Mesenchymal stem cell (in vitro differentiated cells and primary cell): ENCODE measurements around the gene MSS51.

Experiments
- DNase-seq: peaks from one replicate; pipeline ENCODE4 v3.0.0-alpha.2; 2013
- H2AFZ ChIP-seq: one replicate; pipeline ENCODE4 v1.6.1; 2013; ENCODE audit warnings: low read depth, mild to moderate bottlenecking, control low read depth, inconsistent platforms, low read length, moderate library complexity
- H2AK5ac ChIP-seq: 2 replicates; pipeline ENCODE4 v1.6.1; 2013; ENCODE audit warnings: low read length, moderate library complexity, mild to moderate bottlenecking, inconsistent platforms; ENCODE audit not compliant: severe bottlenecking
- H2BK120ac ChIP-seq: one replicate; pipeline ENCODE4 v1.6.1; 2013; ENCODE audit warnings: low read depth, mild to moderate bottlenecking, inconsistent platforms, low read length, moderate library complexity
- H2BK12ac ChIP-seq, 2 experiments: one replicate each; pipeline ENCODE4 v1.6.1; 2013; ENCODE audit warnings: inconsistent platforms in 2 of 2, low read length in 2 of 2, mild to moderate bottlenecking in 2 of 2, moderate library complexity in 2 of 2, control low read depth in 1 of 2
- H2BK15ac ChIP-seq: one replicate; pipeline ENCODE4 v1.6.1; 2013; ENCODE audit warnings: mild to moderate bottlenecking, low read depth, inconsistent platforms; ENCODE audit not compliant: poor library complexity, severe bottlenecking
- H2BK5ac ChIP-seq: 2 replicates; pipeline ENCODE4 v1.6.1; 2013; ENCODE audit warnings: low read depth, mild to moderate bottlenecking, low read length, control low read depth, inconsistent platforms; ENCODE audit not compliant: poor library complexity, severe bottlenecking
- H3K14ac ChIP-seq, 2 experiments: one replicate each; pipeline ENCODE4 v1.6.1; 2013; ENCODE audit warnings: inconsistent platforms in 2 of 2, low read length in 2 of 2, control low read depth in 1 of 2, mild to moderate bottlenecking in 1 of 2, moderate library complexity in 1 of 2
- H3K18ac ChIP-seq, 2 experiments: one replicate each; pipeline ENCODE4 v1.6.1; 2013; ENCODE audit warnings: inconsistent platforms in 2 of 2, low read length in 2 of 2, control low read depth in 1 of 2, low read depth in 1 of 2, mild to moderate bottlenecking in 1 of 2
- H3K23ac ChIP-seq, 2 experiments: one replicate each; pipeline ENCODE4 v1.6.1; 2013; ENCODE audit warnings: inconsistent platforms in 2 of 2, low read length in 2 of 2, mild to moderate bottlenecking in 2 of 2, moderate library complexity in 2 of 2, control low read depth in 1 of 2
- H3K27ac ChIP-seq: 2 replicates; pipeline ENCODE4 v1.5.1; 2013; ENCODE audit warnings: mild to moderate bottlenecking, moderate library complexity, low read length, control low read depth, inconsistent platforms; ENCODE audit not compliant: poor library complexity, severe bottlenecking
- H3K27me3 ChIP-seq, 2 experiments: 2 replicates each; pipeline versions ENCODE4 v1.6.1 to v1.7.0; 2013; ENCODE audit warnings: low read length in 2 of 2, mild to moderate bottlenecking in 2 of 2, moderate library complexity in 2 of 2, control low read depth in 1 of 2, inconsistent platforms in 1 of 2; ENCODE audit not compliant: control insufficient read depth in 1 of 2, insufficient read depth in 1 of 2
- H3K36me3 ChIP-seq, 2 experiments: 2 replicates each; pipeline versions ENCODE4 v1.6.1 to v1.7.0; 2013; ENCODE audit warnings: low read length in 2 of 2, control low read depth in 1 of 2, inconsistent platforms in 1 of 2, low read depth in 1 of 2, mild to moderate bottlenecking in 1 of 2; ENCODE audit not compliant: insufficient read depth in 2 of 2, control insufficient read depth in 1 of 2
- H3K4ac ChIP-seq, 2 experiments: one replicate each; pipeline ENCODE4 v1.6.1; 2013; ENCODE audit warnings: inconsistent platforms in 2 of 2, low read length in 2 of 2, mild to moderate bottlenecking in 2 of 2, moderate library complexity in 2 of 2, control low read depth in 1 of 2, low read depth in 1 of 2
- H3K4me1 ChIP-seq: 2 replicates; pipeline ENCODE4 v1.6.1; 2013; ENCODE audit warnings: low read depth, low read length, control low read depth; ENCODE audit not compliant: control insufficient read depth, insufficient read depth
- H3K4me2 ChIP-seq: 2 replicates; pipeline ENCODE4 v1.6.1; 2013; ENCODE audit warnings: low read length, mild to moderate bottlenecking, inconsistent platforms; ENCODE audit not compliant: poor library complexity, severe bottlenecking
- H3K4me3 ChIP-seq, 2 experiments: 2 replicates each; pipeline versions ENCODE4 v1.5.1 to v1.7.0; 2013; ENCODE audit warnings: low read length in 2 of 2, mild to moderate bottlenecking in 2 of 2, control low read depth in 1 of 2, low read depth in 1 of 2; ENCODE audit not compliant: insufficient read depth in 1 of 2
- H3K79me1 ChIP-seq: replicated peaks from 2 replicates; pipeline ENCODE4 v1.6.1; 2013; ENCODE audit warnings: mild to moderate bottlenecking, control low read depth, low read length, inconsistent platforms; ENCODE audit not compliant: poor library complexity, severe bottlenecking
- H3K9ac ChIP-seq: 2 replicates; pipeline ENCODE4 v1.7.0; 2013; ENCODE audit warnings: mild to moderate bottlenecking, low read length, moderate library complexity
- H3K9me3 ChIP-seq: 2 replicates; pipeline ENCODE4 v1.7.0; 2013; ENCODE audit warnings: mild to moderate bottlenecking, low read length; ENCODE audit not compliant: control insufficient read depth
- H4K8ac ChIP-seq: one replicate; pipeline ENCODE4 v1.6.1; 2013; ENCODE audit warnings: inconsistent platforms, mild to moderate bottlenecking, low read length, moderate library complexity
- H4K91ac ChIP-seq: one replicate; pipeline ENCODE4 v1.6.1; 2013; ENCODE audit warnings: mild to moderate bottlenecking, low read length, inconsistent platforms
- WGBS: methylation state at CpG from one replicate; pipeline ENCODE4 v1.1.7; 2013; ENCODE audit warnings: mixed read lengths; 5-methylcytosine and 5-hydroxymethylcytosine counted together

Gene MSS51

DNA sequence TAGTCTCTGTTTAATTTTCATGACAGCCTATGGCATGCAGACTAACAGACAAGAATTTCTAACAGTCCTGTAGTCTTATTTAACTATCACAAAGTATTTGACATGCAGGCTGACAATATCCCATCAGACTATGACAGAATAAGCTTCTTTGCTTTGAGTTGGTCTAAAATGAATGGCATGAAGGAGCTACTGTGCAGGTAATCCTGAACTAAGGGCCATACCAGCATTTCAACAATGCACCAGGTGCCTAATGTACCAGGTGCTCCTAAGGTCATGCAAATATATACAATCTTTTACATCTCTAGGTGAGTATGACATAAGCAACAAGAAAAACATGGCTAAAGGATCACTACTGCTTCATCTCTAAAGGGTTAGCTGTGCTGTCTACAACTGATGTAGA is 13.6 kb upstream of the MSS51 start:
- H2BK120ac ChIP-seq = no peak overlapping the region
- no peak overlapping the region for H3K27ac ChIP-seq
- H2AK5ac ChIP-seq = no peak overlapping the region
- no peak overlapping the region for H2BK12ac ChIP-seq
- no peak overlapping the region for H3K9ac ChIP-seq
- H3K4ac ChIP-seq = no peak overlapping the region
- no peak overlapping the region for H4K8ac ChIP-seq
- no peak overlapping the region for H3K4me2 ChIP-seq
- H3K79me1 ChIP-seq = peaks cover 6% of the 10 kb centered on the region
- no peak overlapping the region for H2BK15ac ChIP-seq
- H3K27me3 ChIP-seq = no peaks in the 10 kb centered on the region
- H2AFZ ChIP-seq = no peak overlapping the region
- H3K36me3 ChIP-seq = peaks cover 13 to 70% of the 10 kb centered on the region in 2 experiments
- DNase-seq = no peak
- no peak overlapping the region for H3K4me3 ChIP-seq
- H4K91ac ChIP-seq = no peak overlapping the region
- no peak overlapping the region for H3K14ac ChIP-seq
- H3K23ac ChIP-seq = no peak overlapping the region
- no peaks in the 10 kb centered on the region for H3K9me3 ChIP-seq
- H2BK5ac ChIP-seq = no peak overlapping the region
- no peak overlapping the region for H3K18ac ChIP-seq
- no peaks in the 10 kb centered on the region for H3K4me1 ChIP-seq

DNA sequence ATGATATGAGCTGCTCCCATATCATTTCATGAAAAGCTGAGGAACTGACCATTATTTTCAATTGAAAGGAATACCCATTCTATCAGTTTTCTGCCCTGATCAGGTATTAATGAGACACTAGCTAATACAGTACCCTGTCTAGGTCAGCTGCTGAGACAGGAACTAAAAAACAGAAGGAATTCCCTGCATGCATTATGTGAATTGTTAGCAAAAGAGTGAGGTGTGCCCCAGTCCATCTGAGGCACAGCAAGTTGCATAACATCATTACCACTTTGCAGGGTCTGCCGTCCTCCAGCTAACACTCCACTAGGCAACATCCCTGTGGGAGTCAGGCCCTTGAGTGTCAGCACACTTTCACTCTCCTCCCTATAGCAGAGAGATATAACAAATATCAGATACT is 11.1 kb upstream of the MSS51 start:
- no peak overlapping the region for H3K27ac ChIP-seq
- H4K91ac ChIP-seq = no peak overlapping the region
- H3K23ac ChIP-seq = no peak overlapping the region
- no peak for DNase-seq
- WGBS = 83% methylated on average over 1 of the region's 1 CpG
- no peak overlapping the region for H2AK5ac ChIP-seq
- no peaks in the 10 kb centered on the region for H3K27me3 ChIP-seq
- H2BK5ac ChIP-seq = no peak overlapping the region
- no peak overlapping the region for H3K14ac ChIP-seq
- no peak overlapping the region for H3K18ac ChIP-seq
- peaks cover 9% of the 10 kb centered on the region for H3K79me1 ChIP-seq
- no peaks in the 10 kb centered on the region for H3K9me3 ChIP-seq
- no peak overlapping the region for H2AFZ ChIP-seq
- no peak overlapping the region for H3K4ac ChIP-seq
- H3K4me3 ChIP-seq = no peak overlapping the region
- H3K4me1 ChIP-seq = no peaks in the 10 kb centered on the region
- no peak overlapping the region for H2BK12ac ChIP-seq
- no peak overlapping the region for H4K8ac ChIP-seq
- H2BK120ac ChIP-seq = no peak overlapping the region
- H2BK15ac ChIP-seq = no peak overlapping the region
- no peak overlapping the region for H3K4me2 ChIP-seq
- H3K9ac ChIP-seq = no peak overlapping the region
- peaks cover 13 to 69% of the 10 kb centered on the region in 2 experiments for H3K36me3 ChIP-seq

DNA sequence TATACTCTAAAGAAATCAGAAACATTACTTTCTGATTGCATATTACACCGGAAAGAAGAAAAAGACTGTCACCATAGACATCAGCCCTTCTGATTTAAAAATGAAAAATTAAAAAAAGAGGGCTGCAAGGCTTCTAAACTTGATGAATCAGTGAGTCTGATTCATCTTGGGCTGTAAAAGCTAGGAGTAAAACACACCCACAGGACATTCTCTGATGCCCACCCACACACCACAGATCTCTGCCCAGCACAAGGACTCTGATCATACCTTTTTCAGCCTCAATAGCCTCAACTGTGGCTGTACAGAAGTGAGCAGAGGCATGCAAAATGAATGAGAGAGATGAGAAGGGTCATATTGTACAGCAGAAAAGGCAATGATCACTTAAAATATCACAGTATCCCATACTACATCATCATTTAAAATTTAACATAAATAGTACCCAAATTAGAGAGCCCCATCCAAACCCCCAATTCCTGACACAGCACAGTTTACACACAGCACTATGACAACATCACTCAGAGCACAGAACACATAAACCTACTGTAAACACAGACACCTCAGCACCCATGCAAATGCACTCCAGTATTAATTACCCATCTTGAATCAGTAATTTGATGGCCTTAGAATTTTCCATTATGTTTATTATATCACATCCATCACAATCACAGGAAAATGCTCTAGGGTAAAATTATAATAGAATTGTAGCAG is 6.4 kb upstream of the MSS51 start:
- Histone ChIP-seq H3K14ac (no peak overlapping the region), H3K9me3 (no peaks in the 10 kb centered on the region)
- WGBS = no CpG with 5 or more reads among the region's 1 CpG

DNA sequence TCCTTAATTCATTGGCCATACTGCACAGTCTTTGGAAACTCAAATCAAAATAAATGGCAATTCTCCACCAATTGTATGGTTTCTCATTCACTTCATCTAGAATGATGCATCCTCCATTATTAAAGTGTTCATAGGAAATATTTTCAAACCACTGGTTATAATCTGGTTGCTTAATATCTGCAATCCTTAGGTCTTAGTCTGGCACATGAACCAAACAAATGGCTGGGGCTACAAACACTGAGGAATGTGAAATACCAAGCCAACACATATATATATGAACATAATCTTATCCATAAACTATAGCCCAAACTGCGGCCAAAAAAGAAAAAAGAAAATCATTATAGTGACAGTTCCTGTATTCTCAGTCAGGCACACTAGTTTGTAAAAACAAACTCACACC is 5.7 kb upstream of the MSS51 start:
- 88% methylated on average over 1 of the region's 1 CpG for WGBS
- Histone ChIP-seq H3K18ac (no peak overlapping the region), H2BK5ac (no peak overlapping the region), H3K4ac (no peak overlapping the region), H3K4me2 (no peak overlapping the region), H3K14ac (no peak overlapping the region), H2BK15ac (no peak overlapping the region), H4K91ac (no peak overlapping the region), H2AK5ac (no peak overlapping the region), H3K23ac (no peak overlapping the region), H2BK12ac (no peak overlapping the region), H3K4me1 (no peaks in the 10 kb centered on the region), H3K9ac (peak overlapping the region; percentile 44), H3K9me3 (no peaks in the 10 kb centered on the region), H3K27ac (no peak overlapping the region), H3K27me3 (no peaks in the 10 kb centered on the region), H3K36me3 (peaks cover 5 to 62% of the 10 kb centered on the region in 2 experiments), H2AFZ (no peak overlapping the region), H2BK120ac (no peak overlapping the region), H4K8ac (no peak overlapping the region), H3K79me1 (peaks cover 6% of the 10 kb centered on the region), H3K4me3 (peak overlapping the region in 1 of 2 experiments; percentile 9)
- DNase-seq = peak; percentile 10

More for the DNA sequence above, 6.4 kb upstream of the MSS51 start:
- H3K27me3 ChIP-seq = no peaks in the 10 kb centered on the region
- no peak overlapping the region for H2BK5ac ChIP-seq
- no peak overlapping the region for H3K27ac ChIP-seq
- no peak overlapping the region for H3K18ac ChIP-seq
- peaks cover 9% of the 10 kb centered on the region for H3K79me1 ChIP-seq
- no peak overlapping the region for H3K4ac ChIP-seq
- no peak overlapping the region for H3K4me2 ChIP-seq
- H4K8ac ChIP-seq = no peak overlapping the region
- no peak overlapping the region for H2BK120ac ChIP-seq
- no peak overlapping the region for H3K23ac ChIP-seq
- H3K9ac ChIP-seq = peak overlapping the region; percentile 44
- no peak overlapping the region for H2BK15ac ChIP-seq
- H3K4me3 ChIP-seq = peak overlapping the region in 1 of 2 experiments; percentile 9
- no peak overlapping the region for H2AK5ac ChIP-seq
- no peak overlapping the region for H4K91ac ChIP-seq
- DNase-seq = peak; percentile 30
- no peak overlapping the region for H2BK12ac ChIP-seq
- H2AFZ ChIP-seq = no peak overlapping the region
- H3K4me1 ChIP-seq = no peaks in the 10 kb centered on the region
- peaks cover 8 to 62% of the 10 kb centered on the region in 2 experiments for H3K36me3 ChIP-seq
